ENCODE results near the gene PCDHGA8.
A peak's percentile ranks its signal among the peaks of the same experiment; 100 is the strongest.
"Not testable (repeated sequence)": the region's sequence is repeated elsewhere in the genome, so short reads cannot be mapped to it uniquely, and the experiment has no call there.

GRCh38 chr5:141397756-141398551 is 5.5 kb downstream of the PCDHGA8 start, which contains the start of gene PCDHGB5:
- peak; percentile 13 for TF ChIP-seq CTCF (IDR thresholded peaks at IDR 0.05; ENCODE audit: insufficient read depth, low read length, poor library complexity, severe bottlenecking)
- TF ChIP-seq EZH2phosphoT487 (conservative IDR thresholded peaks at IDR 0.05; ENCODE audit: low read length) = not testable (repeated sequence)
